ENCODE results near the gene LRRTM4. TPM values are rescaled to one million over a fixed set of nuclear protein-coding genes. Genes with fewer than 3 reads are reported as not detected.

LRRTM4 gene
- total and polyA plus RNA-seq, 2 of the 13 experiments (the other 11 are each of a cell fraction or from before 2014, with no cell fraction given) = 1.2 TPM

GRCh38 chr2:77018219-77018618 is 504.0 kb downstream of the LRRTM4 start:
- ATAC-seq = no peak
- CTCF ChIA-PET (ENCODE audit: low intra/inter-chr PET ratio, low total read pairs) = no interaction called here
- H3K4me3 ChIP-seq (replicated peaks in 1 of 3; ENCODE audit: insufficient read depth in 1 of 3, low read depth in 2 of 3, low read length in 3 of 3) = no peak overlapping the region
- H3K27ac ChIP-seq (ENCODE audit: extremely low read length, insufficient read depth, low read length) = no peak overlapping the region
- no peak for TF ChIP-seq ZNF121 (CRISPR knock-in tag; IDR thresholded peaks at IDR 0.05)
- TF ChIP-seq ARID4A (CRISPR knock-in tag; IDR thresholded peaks at IDR 0.05; ENCODE audit: borderline replicate concordance) = no peak
- no peak for TF ChIP-seq ZNF142 (CRISPR knock-in tag; IDR thresholded peaks at IDR 0.05)
- TF ChIP-seq ZNF232 (CRISPR knock-in tag; IDR thresholded peaks at IDR 0.05; ENCODE audit: borderline replicate concordance) = no peak
- POLR2A ChIA-PET = no interaction called here
- intact Hi-C loops (cut with micrococcal nuclease; ENCODE audit: unreplicated experiment) (no loop called here), in situ Hi-C loops (cut with HindIII; ENCODE audit: extremely low pct_ligation_motif_present, low pct_unique_long_range_greater_than_20kb) (no loop called here)
- H3K27me3 ChIP-seq (ENCODE audit: control insufficient read depth in 1 of 2, insufficient read depth in 2 of 2, low read length in 2 of 2) = no peaks in the 10 kb centered on the region
- no TSS peak for BruUV-seq (replicated peaks)
- peak; percentile 4 for DNase-seq (ENCODE audit: low spot score)
- H3K4me1 ChIP-seq (ENCODE audit: insufficient read depth, low read length) = no peaks in the 10 kb centered on the region
- H3K4me2 ChIP-seq (ENCODE audit: low read depth, low read length) = no peak overlapping the region
- no peaks in the 10 kb centered on the region for H3K36me3 ChIP-seq (replicated peaks in 1 of 2; ENCODE audit: control insufficient read depth in 1 of 2, insufficient read depth in 2 of 2, low read length in 2 of 2)
- no peak overlapping the region for H2AFZ ChIP-seq (ENCODE audit: low read length)
- no peaks in the 10 kb centered on the region for H3K9me3 ChIP-seq (ENCODE audit: low read length)
- WGBS (ENCODE audit: low lambda C conversion rate) = 7% methylated on average over 1 of the region's 1 CpG
- H3K79me2 ChIP-seq (ENCODE audit: insufficient read depth, low read length) = no peaks in the 10 kb centered on the region
- no peaks in the 10 kb centered on the region for H4K20me1 ChIP-seq (ENCODE audit: insufficient read depth, low read length)
- FAIRE-seq = no peak
- no peak overlapping the region for H3K9ac ChIP-seq (ENCODE audit: insufficient read depth, low read depth, low read length)
